Small intestine (tissue), 7 donors: ENCODE results near the gene DEPDC4. TPM values are rescaled to one million over a fixed set of nuclear protein-coding genes. Genes with fewer than 3 reads are reported as not detected.
"Not testable (repeated sequence)": the region's sequence is repeated elsewhere in the genome, so short reads cannot be mapped to it uniquely, and the experiment has no call there.

ENCODE experiments used
- DNase-seq, 2 donors: peaks; one replicate each; pipeline versions ENCODE4 v3.0.0 to v3.0.0-alpha.2; 2013
- FAIRE-seq: peaks from 2 replicates; lab custom pipeline; 2012; peaks lifted over from hg19 to GRCh38; lab: Jason Lieb, UNC
- H3K27ac ChIP-seq, 3 donors: one replicate each; pipeline ENCODE4 v1.5.1; 2013; ENCODE audit warnings: low read length in 2 of 3, mild to moderate bottlenecking in 2 of 3, control low read depth in 1 of 3, inconsistent platforms in 1 of 3, low read depth in 1 of 3, moderate library complexity in 1 of 3
- H3K27me3 ChIP-seq, 3 donors: one replicate each; pipeline ENCODE4 v1.6.1; 2013; ENCODE audit warnings: low read length in 3 of 3, inconsistent platforms in 1 of 3; ENCODE audit not compliant: control insufficient read depth in 3 of 3, insufficient read depth in 3 of 3
- H3K36me3 ChIP-seq, 3 donors: one replicate each; pipeline ENCODE4 v1.6.1; 2013; ENCODE audit warnings: low read length in 3 of 3, inconsistent platforms in 1 of 3, low read depth in 1 of 3, mild to moderate bottlenecking in 1 of 3, moderate library complexity in 1 of 3; ENCODE audit not compliant: control insufficient read depth in 3 of 3, insufficient read depth in 2 of 3
- H3K4me1 ChIP-seq, 3 donors: one replicate each; pipeline ENCODE4 v1.6.1; 2013; ENCODE audit warnings: low read length in 2 of 3, inconsistent platforms in 1 of 3, low read depth in 1 of 3, mild to moderate bottlenecking in 1 of 3, moderate library complexity in 1 of 3; ENCODE audit not compliant: control insufficient read depth in 3 of 3, insufficient read depth in 2 of 3
- H3K4me3 ChIP-seq, 3 donors: one replicate each; pipeline ENCODE4 v1.5.1; 2013; ENCODE audit warnings: low read length in 3 of 3, control low read depth in 1 of 3, inconsistent platforms in 1 of 3, low read depth in 1 of 3, mild to moderate bottlenecking in 1 of 3, moderate library complexity in 1 of 3
- H3K9me3 ChIP-seq, 2 donors: one replicate each; pipeline ENCODE4 v1.6.1; 2013; ENCODE audit warnings: low read depth in 1 of 2, low read length in 1 of 2; ENCODE audit not compliant: control insufficient read depth in 2 of 2, insufficient read depth in 1 of 2
- WGBS, 3 donors: extraction: QIAGEN DNeasy Blood & Tissue Kit; methylation state at CpG; one replicate each; pipeline ENCODE4 v1.1.7; 2013; 5-methylcytosine and 5-hydroxymethylcytosine counted together
- polyA plus RNA-seq, 4 donors: library from polyadenylated mRNA; stranded (reverse) in 3 of 4; unstranded in 1 of 4; fragments of 200-250 nt in 3 of 4; fragments of 120-200 nt in 1 of 4; gene quantifications; one replicate each; pipeline versions ENCODE4 v1.2.1 to v1.2.3, GENCODE V29; 2013
- donor health status: healthy with polysubstance abuse.
- donor health status: control.
- donor health status: control.
- donor health status: Bipolar disorder and iron deficiency.
- donor health status: healthy.

The DEPDC4 gene
- polyA plus RNA-seq, 4 donors = 0.67 to 3.6 (median 1.5) TPM

GRCh38 chr12:100234591-100235304 is 32.1 kb downstream of the DEPDC4 start:
- FAIRE-seq = peak; percentile 39
- DNase-seq = peak; percentile 50 to 51
- no peaks in the 10 kb centered on the region for H3K9me3 ChIP-seq
- no peak overlapping the region for H3K4me3 ChIP-seq
- peaks cover 0 to 5% (median 0%) of the 10 kb centered on the region in 3 donors for H3K4me1 ChIP-seq
- H3K27ac ChIP-seq = peak overlapping the region in 1 of 3 donors; percentile 55
- WGBS, 3 donors = 38 to 47% (median 40%) methylated on average over 7 of the region's 7 CpGs
- no peaks in the 10 kb centered on the region for H3K36me3 ChIP-seq
- H3K27me3 ChIP-seq = no peaks in the 10 kb centered on the region

GRCh38 chr12:100234166-100234565 is 32.7 kb downstream of the DEPDC4 start:
- Histone ChIP-seq H3K4me3 (no peak overlapping the region), H3K4me1 (peaks cover 0 to 5% (median 0%) of the 10 kb centered on the region in 3 donors), H3K27ac (peak overlapping the region in 1 of 3 donors; percentile 55), H3K36me3 (no peaks in the 10 kb centered on the region), H3K9me3 (no peaks in the 10 kb centered on the region), H3K27me3 (no peaks in the 10 kb centered on the region)
- 45 to 51% (median 49%) methylated on average over 3 of the region's 3 CpGs for WGBS, 3 donors
- DNase-seq (no peak), FAIRE-seq (no peak)

GRCh38 chr12:100231873-100232272 is 35.0 kb downstream of the DEPDC4 start:
- H3K36me3 ChIP-seq, H3K27ac ChIP-seq, DNase-seq, H3K4me3 ChIP-seq, H3K9me3 ChIP-seq, H3K4me1 ChIP-seq, FAIRE-seq, H3K27me3 ChIP-seq: not testable (repeated sequence)
- WGBS, 3 donors = 83 to 91% (median 88%) methylated on average over 3 of the region's 3 CpGs

GRCh38 chr12:100229876-100230275 is 37.0 kb downstream of the DEPDC4 start:
- peaks cover 0 to 3% (median 3%) of the 10 kb centered on the region in 3 donors for H3K36me3 ChIP-seq
- H3K27ac ChIP-seq = no peak overlapping the region
- no peaks in the 10 kb centered on the region for H3K4me1 ChIP-seq
- no peaks in the 10 kb centered on the region for H3K27me3 ChIP-seq
- FAIRE-seq = no peak
- no peaks in the 10 kb centered on the region for H3K9me3 ChIP-seq
- DNase-seq = no peak
- H3K4me3 ChIP-seq = no peak overlapping the region
- WGBS, 3 donors = 85 to 88% (median 87%) methylated on average over 4 of the region's 4 CpGs

- Histone ChIP-seq H3K27me3 (no peaks in the 10 kb centered on the region), H3K36me3 (peaks cover 3 to 6% (median 3%) of the 10 kb centered on the region in 3 donors), H3K27ac (no peak overlapping the region), H3K4me1 (no peaks in the 10 kb centered on the region), H3K9me3 (no peaks in the 10 kb centered on the region), H3K4me3 (no peak overlapping the region)
- FAIRE-seq (no peak), DNase-seq (peak; percentile 43 to 53)
- WGBS, 3 donors = 89 to 94% (median 92%) methylated on average over 5 of the region's 5 CpGs
These were observed 37.7 kb downstream of the DEPDC4 start for GRCh38 chr12:100229036-100229635.

- DNase-seq = no peak
- peaks cover 3 to 23% (median 3%) of the 10 kb centered on the region in 3 donors for H3K36me3 ChIP-seq
These were observed 41.4 kb downstream of the DEPDC4 start for GRCh38 chr12:100225491-100225890.

GRCh38 chr12:100222173-100222572 is 44.7 kb downstream of the DEPDC4 start:
- not testable (repeated sequence) for FAIRE-seq, H3K4me3 ChIP-seq, DNase-seq, H3K27ac ChIP-seq, H3K4me1 ChIP-seq, H3K9me3 ChIP-seq, H3K27me3 ChIP-seq
- WGBS, 3 donors = 79 to 93% (median 80%) methylated on average over 5 to 6 of the region's 6 CpGs
- peaks cover 6 to 24% (median 8%) of the 10 kb centered on the region in 3 donors for H3K36me3 ChIP-seq

More at GRCh38 chr12:100225491-100225890, 41.4 kb downstream of the DEPDC4 start:
- Histone ChIP-seq H3K4me1 (no peaks in the 10 kb centered on the region), H3K4me3 (no peak overlapping the region), H3K9me3 (no peaks in the 10 kb centered on the region), H3K27ac (no peak overlapping the region), H3K27me3 (no peaks in the 10 kb centered on the region)
- no peak for FAIRE-seq

GRCh38 chr12:100221523-100221922 is 45.4 kb downstream of the DEPDC4 start:
- 88 to 97% (median 88%) methylated on average over 3 of the region's 3 CpGs for WGBS, 3 donors
- peaks cover 6 to 24% (median 8%) of the 10 kb centered on the region in 3 donors for H3K36me3 ChIP-seq
- H3K27ac ChIP-seq = no peak overlapping the region
- no peak for DNase-seq
- FAIRE-seq = no peak
- H3K4me1 ChIP-seq = no peaks in the 10 kb centered on the region
- H3K27me3 ChIP-seq = no peaks in the 10 kb centered on the region
- no peak overlapping the region for H3K4me3 ChIP-seq
- H3K9me3 ChIP-seq = no peaks in the 10 kb centered on the region
